Measurements from ENCODE around the gene TRIM63.

- TF ChIP-seq CTCF (IDR thresholded peaks at IDR 0.05) (no peak), TAF1 (IDR thresholded peaks at IDR 0.05; ENCODE audit: borderline replicate concordance, low read depth, low read length) (no peak), MAX (IDR thresholded peaks at IDR 0.05; ENCODE audit: low read depth) (no peak), JUND (IDR thresholded peaks at IDR 0.05) (no peak), ELF1 (IDR thresholded peaks at IDR 0.05) (no peak), RFX5 (IDR thresholded peaks at IDR 0.05; ENCODE audit: low read length) (no peak), USF1 (IDR thresholded peaks at IDR 0.05; ENCODE audit: borderline replicate concordance, low read depth) (no peak), SMC3 (IDR thresholded peaks at IDR 0.05; ENCODE audit: low read depth, low read length) (no peak), POLR2AphosphoS5 (IDR thresholded peaks at IDR 0.05; ENCODE audit: low read depth, low read length) (no peak), EP300 (IDR thresholded peaks at IDR 0.05; ENCODE audit: borderline replicate concordance in 1 of 2, low read depth in 1 of 2, low read length in 1 of 2) (no peak), RAD21 (IDR thresholded peaks at IDR 0.05; ENCODE audit: low read length) (no peak)
Observed at GRCh38 chr1:26025060-26025459, 42.4 kb downstream of the TRIM63 start.

All from SK-N-SH (cell line).